ENCODE results near the gene GLT1D1.

- TF ChIP-seq EP300 (IDR thresholded peaks at IDR 0.05; ENCODE audit: low read depth) (no peak), CTCF (IDR thresholded peaks at IDR 0.05) (no peak), POLR2A (IDR thresholded peaks at IDR 0.05) (no peak)
Measured at GRCh38 chr12:128966203-128966810, 113.0 kb downstream of the GLT1D1 start.

Data from transverse colon (tissue), 3 donors.